Stimulated activated naive CD8-positive, alpha-beta T cell treated with anti-CD3 and anti-CD28 coated beads, Interleukin-15, Interleukin-2, amounts not matched to agents 100 ng/mL and 50 ng/mL, for 24 hours (primary cell): ENCODE data around the gene RHBDF1.
"Not testable (repeated sequence)": the region's sequence is repeated elsewhere in the genome, so short reads cannot be mapped to it uniquely, and the experiment has no call there.

ENCODE experiments used
- H3K27ac Mint-ChIP-seq: one replicate; pipeline ENCODE4 v1.8.0; 2021; ENCODE audit warnings: mild to moderate bottlenecking, mixed read lengths
- H3K27me3 Mint-ChIP-seq: one replicate; pipeline ENCODE4 v1.8.0; 2021; ENCODE audit warnings: mixed read lengths
- H3K36me3 Mint-ChIP-seq: one replicate; pipeline ENCODE4 v1.8.0; 2021; ENCODE audit warnings: low read depth, mixed read lengths
- H3K4me1 Mint-ChIP-seq: one replicate; pipeline ENCODE4 v1.8.0; 2021; ENCODE audit warnings: low read depth, mixed read lengths
- H3K4me3 Mint-ChIP-seq: one replicate; pipeline ENCODE4 v1.8.0; 2021; ENCODE audit warnings: mild to moderate bottlenecking, mixed read lengths
- H3K9me3 Mint-ChIP-seq: one replicate; pipeline ENCODE4 v1.8.0; 2021; ENCODE audit warnings: mixed read lengths

Gene RHBDF1

DNA sequence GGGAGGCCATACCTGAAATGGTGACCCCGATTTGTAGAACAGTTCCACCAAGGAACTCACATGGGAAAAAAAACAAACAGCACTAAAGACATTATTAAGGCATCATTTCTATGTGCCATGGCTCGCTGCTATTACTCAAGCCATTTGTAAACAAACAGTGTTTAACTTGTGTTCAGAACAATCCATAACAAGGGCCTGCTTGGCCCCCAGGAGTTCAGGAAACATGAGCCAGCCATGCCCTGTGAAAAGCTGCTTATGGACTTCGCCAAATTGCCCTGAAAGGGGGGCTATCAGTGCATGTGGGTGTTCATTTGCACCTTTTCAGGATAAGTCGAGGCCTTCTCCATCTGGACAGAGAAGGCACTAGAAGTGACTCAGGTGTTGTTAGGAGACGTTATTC, 27.0 kb downstream of the RHBDF1 start:
- Mint-ChIP-seq H3K4me3 (no peak overlapping the region), H3K36me3 (peaks cover 70% of the 10 kb centered on the region), H3K4me1 (peaks cover 31% of the 10 kb centered on the region), H3K9me3 (no peaks in the 10 kb centered on the region), H3K27me3 (no peaks in the 10 kb centered on the region), H3K27ac (no peak overlapping the region)

DNA sequence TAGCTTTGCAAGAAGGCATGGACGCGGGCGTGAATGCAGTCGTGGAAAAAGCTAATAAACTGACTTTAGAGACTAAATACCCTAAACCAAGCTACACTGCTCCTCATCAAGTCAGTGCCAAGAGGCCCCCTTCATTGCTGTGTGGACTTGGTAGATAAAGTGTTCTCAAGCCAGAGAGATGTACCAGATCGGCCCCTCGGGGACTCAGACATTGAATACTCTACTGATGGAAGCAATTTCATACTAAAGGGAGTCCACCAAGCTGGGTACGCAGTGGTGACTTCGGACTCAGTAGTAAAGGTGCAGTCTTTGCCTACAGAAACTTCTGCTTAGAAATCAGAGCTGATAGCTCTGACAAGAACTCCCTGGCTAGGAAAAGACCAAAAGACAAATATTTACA, 27.8 kb downstream of the RHBDF1 start:
- Mint-ChIP-seq H3K4me1 (peaks cover 31% of the 10 kb centered on the region), H3K27ac (no peak overlapping the region), H3K36me3 (peaks cover 71% of the 10 kb centered on the region), H3K9me3 (no peaks in the 10 kb centered on the region), H3K27me3 (no peaks in the 10 kb centered on the region), H3K4me3 (no peak overlapping the region)

DNA sequence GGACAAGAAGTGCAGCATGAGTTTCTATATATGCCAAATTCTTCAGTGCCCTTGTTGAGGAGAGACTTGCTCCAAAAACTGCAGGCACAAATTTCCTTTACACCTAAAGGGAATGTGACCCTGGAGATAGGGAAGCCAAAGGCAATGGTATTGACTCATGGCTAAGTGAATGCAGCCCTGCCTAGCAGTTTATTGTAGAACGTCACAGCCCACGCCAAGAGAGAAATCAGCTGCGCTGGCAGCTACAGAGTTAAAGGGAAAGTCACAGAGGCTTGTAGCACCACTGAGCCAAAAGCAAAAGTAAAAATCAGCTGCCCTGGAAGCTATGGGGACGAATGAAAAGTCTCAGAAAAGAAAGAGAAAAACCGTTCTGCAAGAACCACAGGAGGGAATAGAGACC, 29.1 kb downstream of the RHBDF1 start:
- Mint-ChIP-seq H3K27me3 (no peaks in the 10 kb centered on the region), H3K4me3 (no peak overlapping the region), H3K36me3 (peaks cover 74% of the 10 kb centered on the region), H3K9me3 (no peaks in the 10 kb centered on the region), H3K4me1 (peaks cover 41% of the 10 kb centered on the region), H3K27ac (no peak overlapping the region)

DNA sequence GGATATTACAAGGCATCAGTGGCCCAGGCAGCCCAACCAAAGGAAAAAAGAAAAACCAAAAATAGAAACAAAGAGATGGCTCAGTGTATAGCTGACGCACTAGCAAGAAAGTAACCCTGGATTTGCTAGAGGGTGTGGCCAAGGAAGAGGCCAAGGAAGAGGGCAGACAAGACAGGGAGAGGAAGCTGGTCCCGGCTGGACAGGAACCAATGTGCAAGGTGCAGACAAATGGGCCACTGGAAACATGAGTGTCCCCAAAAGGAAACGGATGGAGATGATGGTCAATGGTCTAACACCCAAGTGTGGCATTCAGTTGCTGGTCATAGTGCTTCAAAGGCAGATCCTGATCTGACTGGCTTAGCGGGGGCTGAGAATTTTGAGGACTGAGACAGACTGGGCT, 29.7 kb downstream of the RHBDF1 start:
- H3K4me1 Mint-ChIP-seq = peaks cover 44% of the 10 kb centered on the region
- H3K27ac Mint-ChIP-seq = no peak overlapping the region
- H3K4me3 Mint-ChIP-seq = no peak overlapping the region
- peaks cover 70% of the 10 kb centered on the region for H3K36me3 Mint-ChIP-seq
- no peaks in the 10 kb centered on the region for H3K9me3 Mint-ChIP-seq
- no peaks in the 10 kb centered on the region for H3K27me3 Mint-ChIP-seq

DNA sequence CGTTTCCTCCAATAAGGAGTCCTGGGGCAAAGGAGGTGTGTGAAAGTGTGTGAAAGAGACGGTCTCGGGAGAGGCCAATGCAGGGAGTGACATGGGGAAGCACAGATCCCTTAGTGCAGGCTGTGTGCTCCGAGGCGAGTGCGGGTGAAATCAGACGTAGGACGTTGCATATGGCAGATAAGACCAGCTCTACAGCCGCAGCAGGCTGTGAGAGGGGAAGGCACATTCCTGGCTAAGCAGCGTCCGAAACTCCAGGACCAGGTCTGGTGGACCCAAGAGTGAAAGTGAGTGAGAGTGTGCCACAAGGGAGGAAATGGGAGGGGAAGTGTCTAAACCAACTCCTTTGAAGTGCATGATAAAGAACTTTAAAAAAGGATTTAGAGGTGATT, 30.4 kb downstream of the RHBDF1 start:
- H3K9me3 Mint-ChIP-seq = no peaks in the 10 kb centered on the region

DNA sequence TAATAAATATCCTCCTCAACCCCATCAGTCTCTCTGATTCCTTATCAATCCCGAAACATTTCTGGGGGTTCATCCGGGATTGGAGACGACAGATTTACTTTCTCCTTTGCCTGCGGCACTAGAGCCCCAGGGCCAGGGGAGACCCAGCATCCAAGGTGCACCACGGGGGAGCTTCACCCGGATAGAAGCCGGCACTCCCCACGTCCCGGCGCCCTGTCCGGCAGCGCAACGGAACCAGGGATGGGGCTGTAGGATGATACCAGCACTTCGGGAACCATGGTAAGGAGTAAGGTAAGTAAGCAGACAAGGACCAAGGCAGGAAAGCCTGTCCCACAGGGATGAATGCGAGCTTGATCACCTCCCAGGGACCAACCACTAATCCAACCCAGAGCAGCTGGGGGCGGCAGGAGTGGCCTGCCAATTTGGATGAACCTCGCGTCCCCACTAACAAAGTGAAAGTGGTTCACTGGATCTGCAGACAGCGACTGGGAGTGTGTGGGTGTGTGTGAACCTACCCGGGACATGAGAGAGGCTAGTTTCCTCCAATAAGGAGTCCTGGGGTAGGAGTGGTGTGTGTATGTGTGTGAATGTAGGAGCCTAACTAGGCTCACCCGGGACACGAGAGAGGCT, 30.9 kb downstream of the RHBDF1 start:
- Mint-ChIP-seq H3K4me3 (no peak overlapping the region), H3K4me1 (peaks cover 48% of the 10 kb centered on the region), H3K27me3 (no peaks in the 10 kb centered on the region), H3K9me3 (no peaks in the 10 kb centered on the region), H3K36me3 (peaks cover 61% of the 10 kb centered on the region), H3K27ac (no peak overlapping the region)

More for the DNA sequence above, 30.4 kb downstream of the RHBDF1 start:
- Mint-ChIP-seq H3K4me1 (peaks cover 48% of the 10 kb centered on the region), H3K27me3 (no peaks in the 10 kb centered on the region), H3K36me3 (peaks cover 66% of the 10 kb centered on the region), H3K27ac (no peak overlapping the region), H3K4me3 (no peak overlapping the region)

DNA sequence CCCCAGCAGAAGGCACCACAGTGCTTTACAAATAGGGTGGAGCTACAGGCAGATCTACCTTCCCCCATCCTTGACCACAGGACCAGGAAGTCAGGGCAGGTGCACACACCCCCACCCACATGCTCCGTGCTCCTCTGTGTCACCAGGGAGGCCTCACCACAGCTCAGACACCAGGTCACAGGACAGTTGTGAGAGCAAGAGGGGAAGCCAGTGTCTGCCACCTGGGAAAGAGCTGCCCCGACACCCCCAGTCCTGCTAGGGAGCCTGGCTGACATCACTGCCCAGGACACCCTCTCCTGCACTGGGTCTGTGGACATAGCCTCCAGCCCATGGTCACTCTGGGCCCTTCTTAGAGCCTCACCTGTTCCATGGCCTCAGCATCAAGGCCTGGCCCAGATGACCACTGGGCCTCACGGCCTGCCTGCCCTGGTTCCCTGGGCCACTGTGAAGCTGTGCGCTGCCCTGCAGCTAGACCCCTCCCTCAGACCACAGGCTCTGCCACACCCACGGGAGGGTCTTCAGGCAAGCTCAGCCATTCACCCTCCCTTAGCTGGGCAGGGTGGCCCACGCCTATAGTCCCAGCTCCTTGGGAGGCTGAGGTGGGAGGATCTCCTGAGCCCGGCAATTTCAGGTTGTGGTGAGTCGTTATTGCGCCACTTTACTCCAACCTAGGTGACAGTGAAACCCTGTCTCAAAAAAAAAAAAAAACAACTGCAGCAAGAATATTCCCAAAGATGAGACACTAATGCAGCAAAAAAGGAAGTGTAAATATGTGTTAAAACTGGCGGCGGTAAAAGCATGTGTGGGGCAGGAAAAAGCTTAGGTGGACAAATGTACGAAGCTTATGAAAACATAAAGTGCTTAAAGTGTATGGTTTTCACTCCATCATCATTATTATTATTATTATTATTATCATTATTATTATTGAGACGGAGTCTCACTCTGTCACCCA, 33.2 kb downstream of the RHBDF1 start:
- Mint-ChIP-seq H3K27ac (peak overlapping the region; percentile 9), H3K4me3 (no peak overlapping the region), H3K4me1 (peaks cover 65% of the 10 kb centered on the region), H3K36me3 (peaks cover 52% of the 10 kb centered on the region), H3K9me3 (no peaks in the 10 kb centered on the region), H3K27me3 (no peaks in the 10 kb centered on the region)

DNA sequence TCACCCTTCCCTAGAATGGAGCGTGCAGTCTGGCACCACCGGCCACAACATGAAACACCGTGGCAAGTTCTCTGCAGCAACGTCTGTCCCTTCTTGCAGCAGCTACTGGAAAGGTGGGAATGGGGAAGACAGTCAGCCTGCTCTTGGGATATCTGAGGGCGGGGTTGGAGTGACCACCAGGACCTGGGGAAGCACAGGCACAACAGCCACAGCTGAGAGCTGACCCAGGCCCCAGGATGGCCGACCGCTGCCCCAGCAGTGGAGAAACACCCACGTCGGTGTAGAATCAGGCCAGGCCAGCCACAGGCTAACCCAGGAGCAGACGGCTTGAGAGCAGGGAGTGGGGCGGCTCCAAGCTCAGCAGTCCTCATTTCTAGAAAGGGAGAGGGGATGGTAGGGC, 34.2 kb downstream of the RHBDF1 start:
- H3K9me3 Mint-ChIP-seq, H3K4me3 Mint-ChIP-seq, H3K27me3 Mint-ChIP-seq: not testable (repeated sequence)
- peak overlapping the region; percentile 6 for H3K27ac Mint-ChIP-seq
- peaks cover 45% of the 10 kb centered on the region for H3K36me3 Mint-ChIP-seq
- peaks cover 61% of the 10 kb centered on the region for H3K4me1 Mint-ChIP-seq

DNA sequence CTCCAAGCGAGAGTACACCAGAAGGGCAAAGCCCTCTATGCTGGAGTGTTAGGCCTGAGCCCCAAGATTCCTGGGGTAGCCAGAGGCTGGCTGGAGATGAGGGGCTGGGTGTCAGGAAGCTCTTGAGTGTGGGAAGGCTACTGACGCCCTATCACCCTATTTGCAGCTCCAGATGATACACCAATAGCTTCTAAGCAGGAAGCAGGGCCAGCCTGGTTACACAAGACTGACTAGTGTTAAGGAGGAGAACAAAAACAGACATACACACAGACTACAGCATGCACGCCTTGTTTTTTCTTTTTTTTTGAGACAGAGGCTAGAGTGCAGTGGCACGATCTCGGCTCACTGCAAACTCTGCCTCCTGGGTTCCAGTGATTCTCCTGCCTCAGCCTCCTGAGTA, 34.9 kb downstream of the RHBDF1 start:
- Mint-ChIP-seq H3K4me3 (no peak overlapping the region), H3K27me3 (no peaks in the 10 kb centered on the region), H3K36me3 (peaks cover 38% of the 10 kb centered on the region), H3K27ac (no peak overlapping the region), H3K4me1 (peaks cover 54% of the 10 kb centered on the region), H3K9me3 (no peaks in the 10 kb centered on the region)

DNA sequence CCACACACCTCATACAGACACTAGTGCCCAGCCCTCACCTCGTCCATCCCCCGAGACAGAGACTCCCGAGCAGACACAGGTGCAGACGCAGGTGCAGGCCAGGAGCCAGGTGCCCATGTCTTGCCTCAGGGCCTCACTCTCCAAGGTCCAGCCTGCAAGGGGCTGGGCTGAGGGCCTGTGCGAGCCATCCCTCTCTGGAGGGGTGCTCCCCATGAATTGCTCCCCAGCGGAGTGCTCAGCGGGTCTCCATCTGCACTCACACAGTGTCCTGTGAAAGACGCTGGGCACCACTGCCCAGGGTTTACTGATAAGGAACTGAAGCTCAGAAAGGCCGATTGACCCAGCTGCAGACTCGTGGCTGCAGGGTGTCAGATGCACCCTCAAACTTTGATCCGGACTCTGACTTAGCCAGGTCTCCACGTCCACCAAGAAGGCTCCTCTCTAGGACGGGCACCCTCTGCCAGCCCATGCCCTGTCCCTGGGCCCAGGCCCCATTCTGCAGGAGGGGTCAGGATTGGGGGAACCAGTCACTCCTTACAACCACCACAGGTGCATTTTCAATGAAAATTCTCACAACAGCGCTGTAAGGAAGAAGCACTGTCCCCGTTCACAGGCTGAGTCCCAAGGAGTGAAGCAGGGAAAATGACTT, 36.0 kb downstream of the RHBDF1 start:
- Mint-ChIP-seq H3K36me3 (peaks cover 29% of the 10 kb centered on the region), H3K4me3 (no peak overlapping the region), H3K27me3 (no peaks in the 10 kb centered on the region), H3K27ac (no peak overlapping the region), H3K9me3 (no peaks in the 10 kb centered on the region), H3K4me1 (peaks cover 45% of the 10 kb centered on the region)

DNA sequence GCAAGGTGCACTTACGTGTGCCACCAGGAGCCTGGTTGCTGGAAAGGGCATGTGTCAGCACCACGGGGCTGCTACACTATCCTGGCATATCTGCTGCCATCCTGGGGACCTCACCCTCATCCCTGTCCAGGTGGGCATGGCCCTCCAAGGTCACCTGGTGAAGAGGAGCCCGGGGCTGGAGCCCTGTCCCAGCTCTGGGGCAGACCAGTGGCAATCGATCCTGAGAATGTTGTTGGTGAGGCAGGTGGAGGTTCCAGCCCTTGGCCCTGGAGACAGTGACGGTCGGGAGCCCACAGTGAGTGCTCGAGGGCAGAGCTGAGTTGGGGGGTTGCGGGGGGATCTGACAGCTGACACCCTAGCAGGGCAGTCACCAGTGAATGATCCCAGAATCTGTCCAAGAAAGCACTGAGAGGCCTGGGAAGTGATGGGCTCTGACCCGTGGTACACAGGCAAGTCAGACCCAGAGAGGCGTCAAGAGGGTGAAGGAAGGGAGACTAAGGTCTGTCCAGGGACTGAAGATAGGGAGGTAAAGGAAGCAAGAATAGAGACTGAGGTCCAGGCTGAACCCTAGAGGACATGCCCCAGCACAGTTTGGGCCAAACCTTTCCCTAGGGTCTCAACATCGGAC, 36.6 kb downstream of the RHBDF1 start:
- H3K4me1 Mint-ChIP-seq = peaks cover 45% of the 10 kb centered on the region
- H3K4me3 Mint-ChIP-seq = no peak overlapping the region
- H3K36me3 Mint-ChIP-seq = peaks cover 23% of the 10 kb centered on the region
- H3K27ac Mint-ChIP-seq = no peak overlapping the region
- H3K9me3 Mint-ChIP-seq = no peaks in the 10 kb centered on the region
- H3K27me3 Mint-ChIP-seq = no peaks in the 10 kb centered on the region

DNA sequence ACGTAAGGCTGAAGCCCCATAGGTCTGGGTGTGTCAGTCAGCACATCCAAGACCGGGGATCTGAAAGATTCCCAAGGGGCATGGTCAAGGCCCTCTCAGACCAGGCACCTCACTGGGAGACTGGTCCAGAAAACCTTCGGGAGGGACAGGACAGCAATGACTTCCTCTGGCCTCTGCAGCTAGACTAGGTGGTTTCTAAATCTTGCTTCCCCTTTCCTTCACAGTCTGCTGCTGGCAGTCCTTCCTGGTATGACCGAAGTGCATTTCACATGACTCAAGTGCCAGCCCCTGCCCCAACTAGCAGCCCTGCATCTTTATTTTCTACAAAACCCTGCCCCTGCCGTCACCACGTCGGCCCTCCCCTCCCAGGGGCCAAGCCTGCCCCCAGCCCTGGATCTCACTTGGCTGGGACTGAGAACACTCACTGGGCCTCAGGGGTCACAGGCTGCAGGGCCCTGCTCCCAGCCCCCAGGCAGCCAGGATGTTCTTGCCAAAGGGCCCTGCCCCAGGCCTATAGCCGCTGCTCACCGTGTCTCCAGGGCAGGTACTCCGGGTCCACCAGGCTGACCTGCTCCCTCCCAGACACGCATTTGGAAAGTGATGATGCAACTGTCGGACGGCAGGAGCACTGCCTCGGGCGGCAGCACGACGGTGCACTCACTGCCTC, 37.3 kb downstream of the RHBDF1 start:
- H3K4me3 Mint-ChIP-seq = peak overlapping the region; percentile 4

DNA sequence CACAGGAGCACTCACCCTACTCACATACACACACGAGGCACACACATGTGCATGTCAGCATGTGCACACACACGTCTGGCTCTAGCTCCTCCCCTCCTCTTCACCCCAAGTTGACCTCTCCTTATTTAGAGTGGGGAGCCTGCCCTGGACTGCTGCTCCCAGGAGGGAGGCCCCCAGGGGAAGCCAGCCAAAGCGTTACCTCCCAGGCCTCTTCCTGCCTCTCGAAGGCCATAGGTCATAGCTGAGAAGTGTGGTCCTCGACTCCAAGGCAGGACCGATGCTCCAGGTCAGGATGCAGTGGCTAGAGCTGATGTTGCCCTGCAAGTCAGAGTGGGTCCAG, 37.8 kb downstream of the RHBDF1 start:
- Mint-ChIP-seq H3K9me3 (no peaks in the 10 kb centered on the region), H3K36me3 (peaks cover 17% of the 10 kb centered on the region), H3K27ac (no peak overlapping the region), H3K4me3 (peak overlapping the region; percentile 4), H3K4me1 (peaks cover 40% of the 10 kb centered on the region), H3K27me3 (no peaks in the 10 kb centered on the region)

More for the DNA sequence above, 37.3 kb downstream of the RHBDF1 start:
- H3K27me3 Mint-ChIP-seq = no peaks in the 10 kb centered on the region
- H3K27ac Mint-ChIP-seq = no peak overlapping the region
- H3K4me1 Mint-ChIP-seq = peaks cover 45% of the 10 kb centered on the region
- peaks cover 22% of the 10 kb centered on the region for H3K36me3 Mint-ChIP-seq
- no peaks in the 10 kb centered on the region for H3K9me3 Mint-ChIP-seq

DNA sequence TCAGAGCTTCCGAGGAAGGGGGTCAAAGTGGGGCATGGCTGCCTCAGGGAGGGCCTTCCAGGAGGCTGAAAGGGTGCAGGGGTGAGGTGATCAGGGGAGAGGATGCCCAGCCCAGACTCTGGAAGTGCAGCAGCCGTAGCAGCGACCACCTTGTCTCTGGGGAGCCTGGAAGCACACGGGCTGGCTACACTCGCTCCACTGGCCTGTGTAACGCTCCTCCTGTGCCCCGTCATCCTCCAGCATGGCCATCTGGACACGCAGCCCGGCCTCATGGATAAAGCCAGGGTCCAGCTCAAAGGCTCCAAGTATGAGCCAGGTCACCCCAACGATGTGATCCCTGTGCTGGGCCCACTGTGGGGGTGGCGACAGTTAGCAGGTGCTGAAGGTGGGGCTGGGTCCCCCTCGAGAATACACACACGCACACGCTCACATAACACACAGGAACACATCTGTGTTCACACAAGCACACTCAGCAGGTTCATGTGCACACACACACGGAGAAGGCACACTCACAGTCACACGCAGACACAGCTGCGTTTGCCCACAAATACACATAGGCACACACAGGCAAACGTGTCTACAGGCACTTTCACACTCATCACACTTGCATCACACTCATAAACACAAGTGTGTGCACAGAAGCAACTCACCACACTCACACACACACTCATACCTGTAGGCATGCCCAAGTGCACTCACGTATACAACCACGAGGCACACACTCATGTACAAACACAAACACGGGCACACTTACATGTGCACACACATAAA, 38.4 kb downstream of the RHBDF1 start:
- Mint-ChIP-seq H3K36me3 (peaks cover 12% of the 10 kb centered on the region), H3K4me1 (peaks cover 34% of the 10 kb centered on the region), H3K9me3 (no peaks in the 10 kb centered on the region), H3K27me3 (no peaks in the 10 kb centered on the region), H3K27ac (no peak overlapping the region), H3K4me3 (peak overlapping the region; percentile 4)
